Measurements from ENCODE around the gene BNC2.

Gene BNC2

DNA sequence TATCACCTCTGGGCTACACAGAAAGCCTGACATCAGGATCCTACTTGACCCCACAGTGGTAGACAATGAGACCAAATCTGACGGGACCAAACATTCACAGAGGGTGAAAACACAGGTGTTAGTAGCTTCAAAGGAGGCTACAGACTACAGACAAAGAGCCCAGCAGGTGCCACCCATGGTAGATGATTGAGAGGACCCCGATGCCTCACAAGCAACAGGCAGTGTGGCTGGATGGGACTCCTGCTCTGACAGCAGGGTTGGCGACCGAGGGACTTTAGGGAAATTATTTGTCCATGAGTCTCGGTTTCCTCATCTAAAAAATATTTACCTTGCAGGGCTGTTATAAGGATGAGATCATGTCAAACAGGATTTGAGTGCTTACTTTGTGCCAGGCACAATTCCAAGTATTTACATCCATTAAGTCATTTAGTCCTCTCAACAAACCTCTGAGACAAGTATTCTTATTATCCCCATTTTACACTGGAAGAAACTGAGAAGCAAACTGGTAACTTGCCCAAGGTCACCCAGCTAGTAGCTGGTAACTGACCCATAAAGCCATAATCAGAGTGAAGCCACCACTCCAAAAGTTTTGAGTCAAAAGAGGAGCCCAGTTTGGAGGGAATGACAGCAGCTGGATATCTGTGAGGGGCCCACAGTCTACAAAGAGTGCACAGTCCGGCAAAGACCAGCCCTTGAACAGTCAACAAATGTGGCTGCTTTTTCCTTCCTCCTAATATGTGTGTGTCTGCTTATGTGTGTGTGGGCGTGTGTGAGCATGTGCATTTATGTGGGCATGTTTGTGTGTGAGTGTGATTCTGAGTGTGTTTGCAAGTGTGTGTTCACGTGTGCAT, 502.0 kb downstream of the BNC2 start (continued):
- TF ChIP-seq, protein P1, sequence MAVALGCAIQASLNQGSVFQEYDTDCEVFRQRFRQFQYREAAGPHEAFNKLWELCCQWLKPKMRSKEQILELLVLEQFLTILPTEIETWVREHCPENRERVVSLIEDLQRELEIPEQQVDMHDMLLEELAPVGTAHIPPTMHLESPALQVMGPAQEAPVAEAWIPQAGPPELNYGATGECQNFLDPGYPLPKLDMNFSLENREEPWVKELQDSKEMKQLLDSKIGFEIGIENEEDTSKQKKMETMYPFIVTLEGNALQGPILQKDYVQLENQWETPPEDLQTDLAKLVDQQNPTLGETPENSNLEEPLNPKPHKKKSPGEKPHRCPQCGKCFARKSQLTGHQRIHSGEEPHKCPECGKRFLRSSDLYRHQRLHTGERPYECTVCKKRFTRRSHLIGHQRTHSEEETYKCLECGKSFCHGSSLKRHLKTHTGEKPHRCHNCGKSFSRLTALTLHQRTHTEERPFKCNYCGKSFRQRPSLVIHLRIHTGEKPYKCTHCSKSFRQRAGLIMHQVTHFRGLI (tag by site-specific recombination; IDR thresholded peaks at IDR 0.05): no peak
- TF ChIP-seq GLIS2 (tag by site-specific recombination; IDR thresholded peaks at IDR 0.05) (no peak), ZNF629 (tag by site-specific recombination; IDR thresholded peaks at IDR 0.05) (0 out of 2 replicates have a peak, but pooled peaks have one; percentile 35), RBAK (tag by site-specific recombination; IDR thresholded peaks at IDR 0.05) (no peak), ZNF335 (tag by site-specific recombination; conservative IDR thresholded peaks at IDR 0.05) (peak; percentile 37; the same call in 1 of the 2 replicates)

DNA sequence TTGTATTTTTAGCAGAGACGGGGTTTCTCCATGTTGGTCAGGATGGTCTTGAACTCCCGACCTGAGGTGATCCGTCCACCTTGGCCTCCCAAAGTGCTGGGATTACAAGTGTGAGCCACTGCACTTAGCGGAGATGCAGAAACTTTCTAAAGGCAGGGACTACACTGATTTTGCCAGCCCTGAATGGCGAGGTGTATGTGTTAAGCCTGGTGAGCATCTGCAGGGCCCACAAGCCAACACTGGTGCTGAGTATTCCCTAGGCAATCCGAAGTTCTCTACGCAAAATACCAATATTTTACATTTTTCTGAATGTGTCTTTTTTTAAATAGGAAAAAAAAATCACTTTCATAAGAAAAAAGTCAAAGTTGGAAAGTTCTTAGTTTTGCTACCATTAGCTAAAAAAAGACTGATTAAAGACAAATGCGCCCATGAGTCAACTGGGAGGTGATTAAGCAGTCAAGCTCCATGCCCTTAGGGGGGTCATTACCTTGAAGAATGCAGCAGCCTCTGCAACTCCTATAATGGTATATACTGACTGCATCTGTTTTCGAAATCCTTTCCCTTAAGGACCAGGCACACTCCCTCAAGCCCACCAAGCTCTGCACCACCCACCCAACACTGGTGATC, 502.8 kb downstream of the BNC2 start:
- Histone ChIP-seq H3K9me3 (ENCODE audit: control insufficient read depth, insufficient read depth, low read depth, low read length) (no peaks in the 10 kb centered on the region), H3K27ac (ENCODE audit: extremely low read depth, low read depth, low read length) (no peak overlapping the region), H3K4me1 (ENCODE audit: control insufficient read depth, insufficient read depth, low read length) (no peaks in the 10 kb centered on the region), H3K36me3 (ENCODE audit: control insufficient read depth in 2 of 2, insufficient read depth in 1 of 2, low read length in 2 of 2) (no peaks in the 10 kb centered on the region), H3K4me3 (ENCODE audit: low read depth, low read length) (no peak overlapping the region)
- ChIA-PET CTCF (interaction anchor here (0.5 kb wide), 1 partner anchor 665 kb away, joined by 4 read pairs; no protein-coding TSS in a partner anchor), POLR2A (no interaction called here)
- TF ChIP-seq SP7 (tag by site-specific recombination; IDR thresholded peaks at IDR 0.05): no peak
- no peak for TF ChIP-seq KLF9 (tag by site-specific recombination; IDR thresholded peaks at IDR 0.05; ENCODE audit: low read depth)
- no peak for TF ChIP-seq ZNF175 (tag by site-specific recombination; IDR thresholded peaks at IDR 0.05)

DNA sequence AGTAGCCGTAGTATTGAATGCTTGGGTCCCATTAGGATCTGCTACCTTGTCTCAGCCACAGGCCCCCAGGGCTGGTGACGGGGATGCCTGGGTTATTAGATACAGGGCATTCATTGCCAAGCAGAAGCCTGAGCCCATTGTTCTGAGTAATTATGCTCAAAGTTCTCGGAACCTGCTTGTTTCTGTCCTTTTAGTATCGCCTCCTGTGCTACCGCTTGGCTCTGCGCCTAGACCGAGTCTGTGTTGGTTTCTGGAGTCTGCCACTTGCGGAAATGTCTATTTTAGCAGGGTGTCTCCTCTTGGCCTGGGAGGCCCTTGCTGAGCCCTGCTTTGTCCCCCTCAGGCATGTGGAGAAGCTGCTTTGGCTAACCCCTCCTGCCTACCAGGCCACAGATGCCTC, 506.1 kb downstream of the BNC2 start:
- no peaks in the 10 kb centered on the region for H3K36me3 ChIP-seq (ENCODE audit: control insufficient read depth in 2 of 2, insufficient read depth in 1 of 2, low read length in 2 of 2)
- H3K4me1 ChIP-seq (ENCODE audit: control insufficient read depth, insufficient read depth, low read length): no peaks in the 10 kb centered on the region
- POLR2A ChIA-PET: no interaction called here
- no peak overlapping the region for H3K4me3 ChIP-seq (ENCODE audit: low read depth, low read length)
- no peaks in the 10 kb centered on the region for H3K9me3 ChIP-seq (ENCODE audit: control insufficient read depth, insufficient read depth, low read depth, low read length)
- CTCF ChIA-PET: no interaction called here
- H3K27ac ChIP-seq (ENCODE audit: extremely low read depth, low read depth, low read length): no peak overlapping the region
- TF ChIP-seq ZNF175 (tag by site-specific recombination; IDR thresholded peaks at IDR 0.05): no peak
- no peak for TF ChIP-seq ZNF404 (tag by site-specific recombination; IDR thresholded peaks at IDR 0.05)
- no peak for TF ChIP-seq ZNF48 (tag by site-specific recombination; IDR thresholded peaks at IDR 0.05)
- TF ChIP-seq ZNF157 (tag by site-specific recombination; IDR thresholded peaks at IDR 0.05): no peak
- no peak for TF ChIP-seq ZNF707 (tag by site-specific recombination; IDR thresholded peaks at IDR 0.05)
- TF ChIP-seq ZSCAN30 (tag by site-specific recombination; IDR thresholded peaks at IDR 0.05): no peak
- no peak for TF ChIP-seq ZNF274 (IDR thresholded peaks at IDR 0.05; ENCODE audit: low read length)
- no peak for TF ChIP-seq ZNF274 (tag by site-specific recombination; IDR thresholded peaks at IDR 0.05; ENCODE audit: borderline replicate concordance)
- no peak for TF ChIP-seq ZNF416 (tag by site-specific recombination; IDR thresholded peaks at IDR 0.05)
- TF ChIP-seq REST (tag by site-specific recombination; IDR thresholded peaks at IDR 0.05): no peak
- TF ChIP-seq ELK4 (IDR thresholded peaks at IDR 0.05; ENCODE audit: borderline replicate concordance, low read depth, low read length): no peak
- TF ChIP-seq ZNF146 (tag by site-specific recombination; IDR thresholded peaks at IDR 0.05): no peak
- TF ChIP-seq HIC1 (tag by site-specific recombination; IDR thresholded peaks at IDR 0.05): no peak
- no peak for TF ChIP-seq ZNF169 (tag by site-specific recombination; IDR thresholded peaks at IDR 0.05)
- no peak for TF ChIP-seq ZBTB8A (tag by site-specific recombination; IDR thresholded peaks at IDR 0.05)

Measured in HEK293 (cell line).